Endothelial cell of umbilical vein (primary cell): ENCODE measurements around the gene NDUFB5. TPM values are rescaled to one million over a fixed set of nuclear protein-coding genes. Genes with fewer than 3 reads are reported as not detected.

Experiments used
- BruUV-seq: library from RNA; stranded (reverse); fragments of 400-500 nt; replicated peaks from 2 replicates; lab custom pipeline; 2021; lab: Mats Ljungman, UMichigan
- CTCF ChIA-PET: fragments of 300-600, 350-600 bp; sonication (Branson Sonifier 250); formaldehyde crosslinking; loops from one replicate; lab custom pipeline; 2021; ENCODE audit warnings: antibody characterized with exemption, inconsistent platforms; lab: Charles Lee
- POLR2A ChIA-PET: fragments of 300-600, 350-600 bp; sonication (Branson Sonifier 250); formaldehyde crosslinking; loops from one replicate; lab custom pipeline; 2021; ENCODE audit warnings: antibody characterized with exemption, inconsistent platforms; lab: Charles Lee
- DNase-seq: peaks from one replicate; pipeline ENCODE4 v3.0.0-alpha.2; 2011; ENCODE audit warnings: low read depth, low spot score
- FAIRE-seq: peaks from 2 replicates; lab custom pipeline; 2011; peaks lifted over from hg19 to GRCh38; lab: Jason Lieb, UNC
- H2AFZ ChIP-seq: 2 replicates; pipeline ENCODE4 v1.6.0; 2012; ENCODE audit warnings: low read depth, low read length, control low read depth, inconsistent platforms
- H3K27ac ChIP-seq: 2 replicates; pipeline ENCODE4 v1.5.1; 2011; ENCODE audit warnings: low read depth, mild to moderate bottlenecking, control low read depth, low read length, moderate library complexity; ENCODE audit not compliant: insufficient read depth
- H3K27me3 ChIP-seq, 2 experiments: 2 replicates each; pipeline versions ENCODE4 v1.6.0 to v1.6.1; 2011; ENCODE audit warnings: low read length in 2 of 2, mixed read lengths in 1 of 2; ENCODE audit not compliant: control insufficient read depth in 2 of 2, insufficient read depth in 2 of 2
- H3K36me3 ChIP-seq, 2 experiments: 2 replicates in 1 of 2; 3 replicates in 1 of 2; pipeline ENCODE4 v1.5.1; 2011; ENCODE audit warnings: low read length in 2 of 2, mild to moderate bottlenecking in 1 of 2, moderate library complexity in 1 of 2; ENCODE audit not compliant: control insufficient read depth in 2 of 2, insufficient read depth in 2 of 2; ENCODE audit errors: extremely low read depth in 1 of 2
- H3K4me1 ChIP-seq: 3 replicates; pipeline ENCODE4 v1.5.1; 2011; ENCODE audit warnings: mild to moderate bottlenecking, low read length; ENCODE audit not compliant: control insufficient read depth, insufficient read depth; ENCODE audit errors: extremely low read depth
- H3K4me2 ChIP-seq: 2 replicates; pipeline ENCODE4 v1.6.1; 2011; ENCODE audit warnings: low read length, control low read depth, mixed read lengths; ENCODE audit not compliant: insufficient read depth
- H3K4me3 ChIP-seq, 3 experiments: fragments of 200-600 bp in 1 of 3; sonication (generic), shearing (Covaris generic) in 1 of 3; replicated peaks in 1 of 3; 2 replicates each; pipeline ENCODE4 v1.5.1; 2011 to 2016; ENCODE audit warnings: control low read depth in 3 of 3, low read length in 3 of 3, mild to moderate bottlenecking in 2 of 3, inconsistent platforms in 1 of 3, low read depth in 1 of 3, moderate library complexity in 1 of 3; ENCODE audit not compliant: insufficient read depth in 1 of 3
- H3K79me2 ChIP-seq: 2 replicates; pipeline ENCODE4 v1.6.0; 2012; ENCODE audit warnings: low read length, inconsistent platforms; ENCODE audit not compliant: control insufficient read depth, insufficient read depth
- H3K9ac ChIP-seq: replicated peaks from 2 replicates; pipeline ENCODE3; 2011; ENCODE audit warnings: low read length, control low read depth; ENCODE audit not compliant: insufficient read depth; ENCODE audit errors: extremely low read depth
- H3K9me1 ChIP-seq: replicated peaks from 3 replicates; pipeline ENCODE4 v1.6.0; 2011; ENCODE audit warnings: mild to moderate bottlenecking, low read length; ENCODE audit not compliant: control insufficient read depth, insufficient read depth; ENCODE audit errors: extremely low read depth
- H3K9me3 ChIP-seq: replicated peaks from 2 replicates; pipeline ENCODE4 v1.5.1; 2012; ENCODE audit warnings: low read length, inconsistent platforms; ENCODE audit not compliant: control insufficient read depth, insufficient read depth
- H4K20me1 ChIP-seq: replicated peaks from 2 replicates; pipeline ENCODE3; 2011; ENCODE audit warnings: mild to moderate bottlenecking, low read length; ENCODE audit not compliant: control insufficient read depth, insufficient read depth; ENCODE audit errors: extremely low read depth
- CTCF ChIP-seq, 2 donors: IDR thresholded peaks; 1 replicate in 1 of 2; 2 replicates in 1 of 2; pipeline ENCODE4 v1.5.1; 2011; ENCODE audit warnings: low read length in 2 of 2, mild to moderate bottlenecking in 2 of 2, moderate library complexity in 2 of 2, control low read depth in 1 of 2, inconsistent platforms in 1 of 2, low read depth in 1 of 2; ENCODE audit not compliant: insufficient read depth in 1 of 2; ENCODE audit errors: extremely low read depth in 1 of 2
- EZH2 ChIP-seq: IDR thresholded peaks from 2 replicates; pipeline ENCODE4 v1.6.1; 2012; ENCODE audit warnings: borderline replicate concordance, low read depth, mild to moderate bottlenecking, moderate library complexity, low read length, inconsistent platforms; ENCODE audit not compliant: severe bottlenecking
- FOS ChIP-seq: IDR thresholded peaks from 2 replicates; pipeline ENCODE4 v1.6.1; 2011; ENCODE audit warnings: mild to moderate bottlenecking, low read length, moderate library complexity, borderline replicate concordance; ENCODE audit not compliant: insufficient read depth
- JUN ChIP-seq: IDR thresholded peaks from 2 replicates; pipeline ENCODE4 v1.6.1; 2011; ENCODE audit warnings: borderline replicate concordance, low read depth; ENCODE audit not compliant: insufficient read length, insufficient read depth
- MYC ChIP-seq: IDR thresholded peaks from one replicate; pipeline ENCODE4 v1.6.1; 2011; ENCODE audit warnings: mild to moderate bottlenecking, low read depth, low read length
- POLR2A ChIP-seq: IDR thresholded peaks from 2 replicates; pipeline ENCODE4 v1.6.1; 2012; ENCODE audit warnings: low read depth, mild to moderate bottlenecking, control low read depth, low read length
- dilution Hi-C: fragments of 300-500 bp; cut with MboI; formaldehyde crosslinking; loops from one replicate; pipeline ENCODE4 v1.15.0; 2019; ENCODE audit warnings: low sequenced_read_pairs; ENCODE audit not compliant: extremely low pct_ligation_motif_present
- intact Hi-C: fragments of 100-400 bp; cut with micrococcal nuclease; formaldehyde crosslinking; loops from one replicate; pipeline ENCODE4 v1.10.0; 2022
- polyA plus RNA-seq, 4 experiments: library from polyadenylated mRNA; depleted of rRNA in 3 of 4; stranded (reverse) in 3 of 4; unstranded in 1 of 4; fragments of >200 nt; gene quantifications; 2 replicates each; pipeline versions ENCODE4 v1.2.1 to v1.2.3, GENCODE V29; 2011 to 2012; ENCODE audit warnings: missing spikeins in 1 of 4
- total RNA-seq: library from RNA; stranded (reverse); gene quantifications from 2 replicates; pipeline ENCODE4 v1.2.3, GENCODE V29; 2021

The NDUFB5 gene
- total and polyA plus RNA-seq, 2 donors (not counting 3 experiments of a cell fraction or from before 2014, with no cell fraction given), result 48.2 to 74.9 TPM

DNA sequence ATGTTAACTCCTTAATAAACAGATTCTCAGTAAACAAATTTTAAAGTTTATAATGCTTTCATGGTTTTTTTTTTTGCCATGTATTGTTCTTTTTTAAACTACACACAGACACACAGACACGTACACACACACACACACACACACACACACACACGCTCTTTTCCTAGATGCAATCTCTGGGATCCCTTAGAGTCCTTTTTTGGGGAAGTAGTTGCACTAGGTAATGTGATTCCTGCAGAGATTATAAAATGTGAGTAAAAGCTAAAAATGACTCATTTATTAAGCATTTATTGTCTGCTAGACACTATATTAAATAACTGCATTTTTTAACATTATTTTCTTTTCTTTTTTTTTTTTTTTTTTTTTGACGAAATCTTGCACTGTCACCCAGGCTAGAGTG is 19.9 kb downstream of the NDUFB5 start:
- no peak overlapping the region for H3K27ac ChIP-seq
- intact Hi-C loops, result no loop called here
- FAIRE-seq (no peak), DNase-seq (no peak)
- no peaks in the 10 kb centered on the region for H3K9me1 ChIP-seq
- H3K27me3 ChIP-seq, result no peaks in the 10 kb centered on the region
- dilution Hi-C loops, result no loop called here
- TF ChIP-seq MYC (no peak), POLR2A (no peak), FOS (no peak), JUN (no peak), EZH2 (no peak), CTCF (IDR thresholded peaks at IDR 0.05; ENCODE audit: extremely low read depth in 1 of 2, insufficient read depth in 1 of 2, low read depth in 1 of 2, low read length in 2 of 2) (no peak)
- no peaks in the 10 kb centered on the region for H3K79me2 ChIP-seq
- H2AFZ ChIP-seq, result no peak overlapping the region
- ChIA-PET POLR2A (no interaction called here), CTCF (no interaction called here)
- peaks cover 4 to 5% of the 10 kb centered on the region in 2 experiments for H3K36me3 ChIP-seq
- H4K20me1 ChIP-seq, result no peaks in the 10 kb centered on the region
- no peak overlapping the region for H3K9ac ChIP-seq
- H3K4me1 ChIP-seq, result no peaks in the 10 kb centered on the region
- no peak overlapping the region for H3K4me3 ChIP-seq
- no TSS peak for BruUV-seq
- no peak overlapping the region for H3K4me2 ChIP-seq
- no peaks in the 10 kb centered on the region for H3K9me3 ChIP-seq
